GM21360 (cell line): ENCODE results near the gene GPR17.

ENCODE experiments used
- ATAC-seq: cut with Tn5 transposase; IDR thresholded peaks from one replicate; pipeline ENCODE4 v1.9.1; 2021; ENCODE audit warnings: mild to moderate bottlenecking, moderate library complexity; ENCODE audit not compliant: unreplicated experiment

GPR17 gene

DNA sequence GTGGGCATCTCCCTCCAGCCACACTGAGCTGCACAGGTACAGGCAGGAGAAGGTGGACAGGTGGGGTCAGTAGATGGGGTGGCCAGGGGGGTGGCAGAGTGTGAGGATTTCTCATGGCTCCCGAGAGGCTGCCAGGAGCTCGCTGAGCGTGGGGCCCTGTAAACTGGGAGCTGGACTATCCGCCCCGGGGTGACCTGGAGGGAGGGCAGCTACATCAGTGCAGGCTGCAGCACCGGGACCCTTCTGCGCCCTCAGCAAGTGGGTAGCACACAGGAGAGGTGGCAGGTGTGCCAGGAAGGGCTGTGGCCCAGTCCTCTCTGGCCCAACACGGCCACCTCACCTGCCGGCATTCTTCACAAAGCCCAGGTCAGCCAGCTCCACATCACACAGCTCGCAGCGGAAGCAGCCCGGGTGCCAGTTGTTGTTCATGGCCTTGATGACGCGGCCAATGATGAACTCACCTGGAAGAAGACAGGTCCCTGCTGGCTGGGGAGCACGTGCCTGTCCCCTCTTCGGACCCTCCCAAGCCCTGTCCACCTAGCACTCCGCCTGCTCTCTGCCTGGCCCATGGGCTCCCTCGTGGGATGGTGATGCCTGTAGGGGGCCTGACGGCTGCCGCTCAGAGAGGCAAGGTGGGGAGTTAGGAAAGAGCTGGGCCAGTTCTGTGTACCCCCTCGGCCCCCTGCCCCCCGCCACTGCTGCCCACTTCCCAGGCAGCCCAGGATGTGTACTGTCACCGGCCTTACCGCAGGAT lies 8.3 kb downstream of the GPR17 start:
- no peak for ATAC-seq

DNA sequence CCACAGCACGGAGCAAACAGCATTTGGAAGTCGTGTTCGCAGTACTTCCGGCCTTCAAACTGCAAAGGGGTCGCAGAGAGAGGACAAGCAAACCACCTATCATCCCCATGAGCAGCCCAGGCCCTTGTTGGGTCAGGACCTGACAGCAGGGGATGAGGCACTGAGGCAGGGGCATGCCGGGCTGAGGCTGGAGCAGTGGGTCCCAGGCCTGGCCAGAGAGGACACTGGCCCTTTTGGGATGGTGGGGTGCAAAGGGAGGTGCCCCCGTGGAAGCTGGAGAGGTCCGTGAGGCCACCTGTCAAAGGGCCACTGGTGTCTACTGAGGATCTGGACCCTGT lies 8.9 kb downstream of the GPR17 start:
- no peak for ATAC-seq

DNA sequence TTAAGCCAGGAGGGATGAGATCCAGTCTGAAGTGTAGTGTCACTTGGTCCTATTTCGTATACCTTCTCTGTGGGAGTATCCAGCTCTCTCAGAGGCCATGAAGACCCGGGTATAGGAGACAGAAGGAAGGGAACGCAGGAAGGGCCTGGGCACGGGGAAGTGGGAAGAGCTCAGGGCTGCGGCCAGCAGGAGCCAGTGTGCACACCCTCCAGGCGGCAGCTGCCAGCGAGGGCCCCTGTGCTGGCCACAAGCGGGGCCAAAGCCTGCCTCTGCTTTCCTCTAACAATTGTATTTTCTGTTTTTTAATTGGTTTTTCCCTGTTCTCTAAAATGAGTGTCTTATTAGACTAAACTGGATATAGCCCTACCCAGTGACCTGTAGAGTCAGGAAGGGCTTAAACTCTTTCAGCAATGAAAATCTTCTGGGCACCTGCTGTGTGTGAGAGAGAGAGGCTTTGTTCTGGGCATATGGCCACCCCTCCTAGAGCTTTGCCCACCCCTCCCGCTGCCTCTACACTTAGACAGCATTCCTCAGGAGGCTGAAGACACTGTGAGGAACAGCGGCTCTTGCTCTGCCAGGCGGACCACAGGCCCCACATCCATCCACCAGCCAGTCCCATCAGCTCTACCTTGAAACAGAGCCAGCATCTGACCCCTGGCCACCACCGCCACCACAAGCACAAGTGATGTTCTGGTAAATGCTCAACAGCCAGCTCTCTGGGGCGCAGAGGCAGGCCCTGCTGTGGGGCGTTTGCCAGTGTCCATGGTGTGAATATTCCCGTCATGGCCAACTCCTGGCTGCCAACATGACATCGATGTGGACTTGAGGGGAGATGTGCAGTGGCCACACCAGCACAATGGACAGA lies 9.5 kb downstream of the GPR17 start:
- ATAC-seq: no peak

DNA sequence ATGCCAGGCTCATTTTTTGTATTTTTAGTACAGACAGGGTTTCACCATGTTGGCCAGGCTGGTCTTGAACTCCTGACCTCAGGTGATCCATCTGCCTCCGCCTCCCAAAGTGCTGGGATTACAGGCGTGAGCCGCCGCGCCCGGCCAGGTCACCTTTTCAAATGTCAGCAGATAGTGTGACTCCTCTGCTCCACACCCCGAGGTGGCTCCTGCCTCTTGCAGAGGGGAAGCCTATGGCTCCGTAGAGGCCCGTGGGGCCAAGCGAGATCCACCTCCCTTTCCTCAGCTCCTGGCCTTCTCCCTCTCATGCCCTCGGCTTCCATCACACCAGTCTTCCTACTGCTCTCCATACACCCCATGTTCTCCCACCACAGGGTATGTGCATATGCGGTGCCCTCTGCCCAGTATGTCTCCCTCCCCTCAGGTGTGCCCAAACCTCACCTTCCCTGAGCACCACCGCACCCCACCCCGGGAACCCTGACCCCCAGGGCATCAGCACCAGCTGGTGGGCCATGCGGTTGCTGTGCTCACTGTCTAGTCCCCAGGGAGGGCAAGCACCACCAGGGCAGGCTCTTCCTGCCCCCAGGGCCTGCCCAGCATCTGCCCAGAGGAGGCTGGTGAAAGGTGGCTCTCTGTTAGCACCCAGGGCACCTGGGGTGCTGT lies 10.7 kb downstream of the GPR17 start:
- no peak for ATAC-seq

DNA sequence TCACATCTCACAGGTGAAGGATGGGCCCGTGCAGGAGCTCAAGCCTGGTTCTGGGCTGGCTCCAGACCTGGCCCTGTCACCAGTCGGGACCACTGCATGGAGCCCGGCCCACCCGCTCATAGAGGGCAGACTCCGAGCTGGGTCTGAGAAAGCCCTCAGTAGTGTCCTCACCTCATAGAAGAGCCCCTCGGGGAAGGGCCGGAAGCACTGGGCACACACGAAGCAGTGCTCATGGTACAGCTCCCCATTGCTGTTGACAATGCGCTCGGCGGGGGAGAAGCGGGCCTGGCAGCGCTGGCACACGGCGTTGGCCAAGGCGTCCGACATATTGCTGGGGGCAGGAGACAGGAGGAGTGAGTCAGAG lies 11.3 kb downstream of the GPR17 start:
- no peak for ATAC-seq

DNA sequence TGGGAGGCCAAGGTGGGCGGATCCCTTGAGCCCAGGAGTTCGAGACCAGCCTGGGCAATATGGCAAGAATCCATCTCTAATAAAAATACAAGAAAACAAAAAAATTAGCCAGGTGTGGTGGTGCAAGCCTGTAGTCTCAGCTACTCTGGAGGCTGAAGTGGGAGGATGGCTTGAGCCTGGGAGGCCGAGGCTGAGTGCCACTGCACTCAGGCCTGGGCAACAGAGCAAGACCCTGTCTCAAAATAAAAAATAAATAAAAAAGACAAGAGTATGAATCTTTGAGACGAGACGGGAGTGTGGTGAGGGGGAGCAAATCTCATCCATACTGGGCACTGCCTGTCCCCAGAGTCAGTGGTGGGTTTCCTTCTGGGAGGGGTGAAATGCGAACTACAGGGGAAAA lies 12.2 kb downstream of the GPR17 start:
- ATAC-seq: no peak

DNA sequence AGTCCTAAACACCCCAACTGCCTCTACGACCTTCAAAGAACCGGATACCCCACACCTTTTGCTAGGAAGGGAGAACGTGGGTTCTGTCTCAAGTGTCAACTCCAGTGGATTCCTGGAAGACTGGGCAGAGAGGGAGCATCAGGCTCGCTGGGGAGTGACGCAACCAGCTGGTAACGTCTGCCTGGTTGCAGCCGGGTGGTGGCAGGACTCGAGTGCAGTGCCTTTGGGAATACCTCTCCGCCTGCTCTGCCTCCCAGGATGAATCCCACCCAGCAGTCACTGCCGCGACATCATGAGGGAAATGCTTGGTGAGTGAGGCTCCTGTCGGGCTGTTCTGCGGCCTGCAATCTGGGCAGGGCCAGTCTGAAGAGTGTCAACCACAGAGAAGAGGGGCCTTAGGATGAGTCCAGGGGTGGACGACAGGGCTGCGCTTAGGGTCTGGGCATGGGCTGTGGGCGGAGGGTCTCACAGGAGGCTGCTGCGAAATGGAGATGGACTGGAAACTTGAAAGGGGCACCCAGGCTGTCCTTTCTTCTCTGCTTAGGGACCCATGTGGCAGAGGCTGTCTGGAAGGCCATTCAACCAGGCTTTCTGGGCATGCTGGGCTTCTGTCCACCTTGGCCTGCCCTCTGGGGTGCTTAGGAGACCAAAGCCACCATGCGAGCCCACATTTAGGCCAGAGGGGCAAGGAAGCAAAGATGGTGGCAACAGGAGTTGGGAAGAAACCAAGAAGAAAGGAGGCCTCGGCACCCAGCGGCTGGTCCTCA lies 12.9 kb downstream of the GPR17 start:
- ATAC-seq: no peak

DNA sequence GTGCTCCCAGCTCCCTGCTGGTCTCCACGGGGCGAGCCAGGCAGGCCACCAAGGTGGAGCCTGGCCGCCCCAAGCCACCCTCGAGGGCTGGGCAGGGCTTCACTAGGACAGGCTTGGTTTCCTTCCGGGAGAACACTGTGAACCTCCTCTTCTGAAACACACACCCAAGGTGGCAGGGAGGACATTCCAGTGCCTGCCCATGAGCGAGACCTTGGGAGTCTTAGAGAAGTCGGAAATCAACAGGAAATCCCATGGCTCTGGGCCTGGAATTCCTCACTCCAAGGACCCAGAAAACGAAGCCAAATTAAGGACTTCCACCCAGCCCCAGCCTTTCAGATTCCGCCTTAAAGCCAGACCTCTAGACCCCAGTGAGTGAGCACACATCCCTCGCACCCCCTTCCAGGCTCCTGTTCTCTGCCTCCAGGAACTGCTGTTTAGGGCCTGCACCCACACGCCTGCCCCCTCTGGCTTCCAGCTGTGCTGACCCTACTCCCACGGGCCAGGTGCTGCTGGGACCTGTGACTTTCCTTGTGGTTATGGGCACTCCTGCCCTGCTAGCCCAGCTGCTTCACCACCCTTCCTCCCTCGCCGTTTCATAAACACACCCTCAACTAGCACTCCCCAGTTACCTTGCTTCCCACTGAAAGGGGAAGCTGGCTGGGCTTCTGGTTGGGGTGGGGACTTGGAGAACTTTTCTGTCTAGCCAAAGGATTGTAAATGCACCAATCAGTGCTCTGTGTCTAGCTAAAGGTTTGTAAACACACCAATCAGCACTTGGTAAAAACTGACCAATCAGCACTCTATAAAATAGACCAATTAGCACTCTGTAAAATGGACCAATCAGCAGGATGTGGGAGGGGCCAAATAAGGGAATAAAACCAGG lies 13.7 kb downstream of the GPR17 start:
- ATAC-seq: no peak

DNA sequence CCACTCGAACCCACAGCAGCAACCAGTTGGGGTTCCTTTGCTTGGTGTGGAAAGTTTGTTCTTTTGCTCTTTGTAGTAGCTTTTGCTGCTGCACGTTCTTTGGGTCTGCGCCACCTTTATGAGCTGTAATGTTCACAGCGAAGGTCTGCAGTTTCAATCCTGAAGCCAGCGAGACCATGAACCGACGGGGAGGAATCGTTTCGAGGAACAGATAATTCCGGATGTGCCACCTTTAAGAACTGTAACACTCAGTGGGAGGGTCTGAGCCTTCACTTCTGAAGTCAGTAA lies 14.3 kb downstream of the GPR17 start:
- ATAC-seq: no peak

DNA sequence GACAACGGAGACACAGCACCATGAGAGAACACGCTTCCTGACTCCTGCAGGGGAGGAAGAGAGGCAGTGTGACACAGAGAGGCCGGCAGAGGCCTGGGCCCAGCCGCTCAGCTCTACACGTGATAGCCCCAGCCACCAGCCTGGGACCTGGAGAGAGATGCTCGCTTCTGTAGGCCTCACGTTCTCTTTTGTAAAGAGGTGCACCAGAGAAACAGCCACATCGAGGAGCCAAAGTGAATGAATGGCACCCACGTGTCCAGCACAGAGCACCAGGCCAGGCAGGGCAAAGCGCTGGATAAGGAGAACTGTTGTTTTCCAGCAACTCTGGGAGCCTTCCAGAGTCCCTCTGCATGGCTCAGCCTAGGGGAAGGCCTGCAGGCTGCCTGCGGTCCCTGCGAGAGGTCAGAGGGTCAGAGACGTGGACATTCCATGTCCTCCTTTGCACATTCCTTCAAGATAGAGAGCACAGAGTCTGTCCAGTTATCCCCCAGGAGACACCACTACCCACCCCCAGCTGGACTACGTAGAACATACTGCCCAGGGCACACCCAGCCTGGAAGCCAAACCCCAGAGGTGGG lies 15.2 kb downstream of the GPR17 start:
- ATAC-seq: no peak

DNA sequence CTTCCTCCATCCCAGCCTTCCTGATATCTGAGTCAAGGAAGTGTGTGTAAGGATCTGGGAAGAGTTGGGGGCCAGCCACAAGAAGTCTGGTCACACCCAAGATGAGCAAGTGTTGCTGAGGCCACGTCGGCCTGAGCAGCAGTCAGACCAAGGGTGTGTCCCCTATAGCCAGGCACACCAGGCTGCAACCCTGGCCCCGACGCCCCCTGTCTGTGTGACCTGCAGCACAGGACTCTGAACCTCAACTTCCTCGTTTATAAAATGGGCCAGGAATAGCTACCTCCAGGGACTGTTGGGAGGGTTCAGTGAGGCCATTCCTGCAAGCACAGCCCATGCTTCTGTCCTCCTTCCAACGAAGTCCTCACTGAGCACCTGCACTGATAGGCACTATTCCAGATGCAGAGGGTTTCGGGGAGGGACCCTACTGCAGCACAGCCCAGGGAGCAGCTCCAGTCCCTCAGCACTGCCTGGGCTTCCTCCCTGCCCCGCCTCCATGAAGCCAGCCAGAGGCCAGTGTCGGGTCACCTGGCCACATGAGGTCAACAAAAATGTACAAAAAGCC lies 16.1 kb downstream of the GPR17 start:
- no peak for ATAC-seq

DNA sequence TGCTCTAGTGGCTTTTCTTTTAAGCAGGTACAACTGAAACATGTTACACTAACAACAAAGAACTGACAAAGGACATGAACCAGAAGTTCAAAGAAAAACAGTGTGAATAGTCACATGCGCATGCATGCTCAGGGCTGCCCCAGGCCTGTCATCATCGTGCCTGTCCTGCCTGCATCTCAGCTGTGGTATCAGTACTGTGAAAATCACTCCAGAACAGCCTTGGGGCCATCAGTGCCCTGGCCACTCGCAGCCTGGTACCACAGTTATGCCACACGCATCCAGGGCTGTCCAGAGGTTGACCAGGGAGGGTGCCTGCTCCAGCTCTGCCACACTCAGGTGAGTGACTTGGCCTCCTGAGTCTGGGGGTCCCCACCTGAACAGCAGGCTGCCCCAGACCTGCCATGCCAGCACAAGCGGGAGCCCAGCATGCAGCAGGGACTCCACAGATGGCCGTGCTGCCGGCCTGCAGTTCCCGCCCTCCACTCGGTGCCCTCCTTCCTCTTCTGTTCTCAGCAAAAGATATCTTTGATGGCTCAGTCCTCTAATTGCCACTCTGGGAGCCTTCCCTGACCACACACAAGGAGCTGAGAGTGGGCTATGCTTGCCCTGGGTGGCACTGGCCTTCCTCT lies 17.1 kb downstream of the GPR17 start:
- no peak for ATAC-seq

DNA sequence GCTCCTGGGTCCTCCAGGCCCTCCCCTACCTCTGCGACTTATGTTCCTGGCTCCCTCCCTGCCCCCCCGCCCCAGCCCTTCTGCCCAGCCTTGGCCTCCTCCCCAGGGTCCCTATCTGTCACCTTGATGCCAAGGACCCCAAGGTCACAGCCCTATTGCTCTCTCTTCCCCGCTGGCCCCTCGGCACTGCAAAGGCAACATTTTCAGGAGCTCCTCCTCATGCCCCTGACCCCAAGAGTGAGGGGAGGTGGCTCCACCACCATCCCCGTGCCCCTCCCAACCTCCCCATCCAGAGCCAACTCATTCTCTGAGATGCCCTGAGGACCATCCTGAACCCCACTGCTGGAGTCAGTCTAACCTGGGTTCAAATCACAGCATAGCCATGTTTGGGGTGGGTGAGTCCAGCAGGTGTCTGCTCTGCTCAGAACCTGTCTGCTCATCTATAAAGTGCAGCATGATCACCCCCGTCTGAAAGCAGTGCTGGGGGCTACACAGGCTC lies 17.7 kb downstream of the GPR17 start:
- ATAC-seq: no peak

DNA sequence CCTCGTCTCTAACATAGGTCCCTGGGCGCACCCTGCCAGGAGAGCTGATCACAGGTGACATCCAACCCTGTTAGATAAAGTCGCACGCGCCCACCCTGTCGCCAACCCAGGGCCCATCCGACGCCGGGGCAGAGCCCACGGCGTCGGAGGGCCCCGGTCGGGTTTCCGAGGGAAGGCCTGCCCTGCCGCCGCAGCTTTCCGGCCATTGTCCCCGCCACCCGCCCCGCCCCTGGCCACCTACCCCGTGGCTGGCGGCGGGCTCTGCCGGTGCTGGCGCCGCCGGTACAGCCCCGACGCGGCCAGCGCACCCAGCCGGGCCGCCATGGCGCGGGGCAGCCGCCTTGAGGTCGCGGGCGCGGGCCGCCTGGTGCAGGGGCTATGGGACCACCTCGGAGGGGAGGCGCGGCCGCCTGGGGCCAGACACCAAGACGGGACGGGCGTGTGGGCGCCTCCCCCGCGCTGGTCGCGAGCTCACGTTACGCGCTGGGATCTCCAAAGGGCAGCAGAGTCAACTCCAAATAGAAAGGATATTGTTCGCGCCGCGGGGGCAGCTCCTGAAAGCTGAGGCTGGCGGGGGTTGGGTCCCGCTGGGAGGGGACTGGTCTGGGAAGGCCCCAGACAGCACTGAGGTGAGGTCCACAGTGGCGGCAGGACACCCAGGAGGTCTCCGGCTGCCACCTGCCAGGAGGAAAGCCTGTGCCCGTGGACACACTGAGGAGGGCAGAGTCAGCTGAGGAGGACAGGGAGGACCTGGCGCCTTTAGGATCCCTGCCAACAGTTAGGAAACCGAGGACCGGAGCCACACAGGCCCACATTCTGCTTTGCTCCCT lies 18.3 kb downstream of the GPR17 start:
- no peak for ATAC-seq

DNA sequence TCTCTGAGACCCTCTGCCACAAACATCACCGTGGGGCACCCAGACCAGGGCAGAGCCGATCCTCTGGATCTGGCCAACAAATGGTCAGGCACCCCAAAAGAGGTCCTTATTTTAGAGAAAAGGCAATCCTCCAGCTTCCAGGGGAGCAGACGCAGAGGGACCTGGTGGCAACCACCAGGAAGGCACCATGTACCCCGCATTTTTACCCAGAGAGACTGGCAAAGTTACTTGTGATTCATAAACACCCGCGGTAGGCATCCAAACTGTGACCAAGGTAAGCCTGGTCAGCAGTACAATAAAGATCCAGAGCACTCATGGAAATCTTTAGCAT lies 18.9 kb downstream of the GPR17 start:
- ATAC-seq: no peak

DNA sequence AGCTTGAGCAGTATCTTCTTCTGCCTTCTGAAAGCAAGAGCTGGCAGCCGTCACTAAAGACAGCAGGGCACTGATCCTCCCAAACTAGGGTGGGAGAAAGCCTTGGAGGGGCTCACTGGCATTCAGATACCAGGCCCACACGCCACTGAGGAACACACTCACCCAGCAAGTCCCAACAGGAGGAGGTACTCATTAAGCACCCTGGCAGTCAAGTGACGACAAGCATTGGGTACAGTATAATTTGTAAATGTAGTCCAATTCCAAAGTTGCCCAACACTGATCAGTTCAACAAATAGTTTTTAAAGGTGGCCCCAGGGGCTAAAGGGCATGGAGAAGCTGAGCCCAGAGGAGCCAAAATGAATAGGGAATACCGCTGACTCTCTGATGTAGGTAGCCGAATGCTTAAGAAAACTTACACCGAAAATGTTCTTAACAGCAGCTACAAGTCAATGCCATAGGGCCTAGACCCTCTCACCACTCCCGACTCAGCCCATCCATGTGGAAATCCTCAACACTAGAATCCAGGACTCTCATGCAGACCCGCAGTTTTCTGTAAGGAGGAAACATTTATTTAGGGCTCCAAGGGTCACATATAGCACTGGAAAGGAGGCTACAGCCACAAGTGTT lies 19.4 kb downstream of the GPR17 start:
- ATAC-seq: no peak

DNA sequence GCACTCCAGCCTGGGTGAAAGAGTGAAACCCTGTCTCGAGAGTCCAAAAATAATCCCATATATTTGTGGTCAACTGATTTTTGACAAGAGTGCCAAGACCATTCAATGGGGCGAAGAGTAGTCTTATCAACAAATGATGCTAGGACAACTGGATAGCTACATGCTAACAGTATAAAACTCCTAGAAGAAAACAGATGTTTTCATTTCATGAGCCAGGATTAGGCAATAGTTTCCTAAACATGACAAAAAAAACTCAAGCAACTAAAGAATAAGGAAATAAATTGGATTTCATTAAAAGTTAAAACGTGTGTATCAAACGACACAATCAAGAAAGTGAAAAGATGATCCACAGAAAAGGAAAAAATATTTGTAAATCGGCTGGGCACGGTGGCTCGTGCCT lies 23.1 kb downstream of the GPR17 start:
- no peak for ATAC-seq
